ENCODE results near the gene ACVR1B. TPM values are rescaled to one million over a fixed set of nuclear protein-coding genes. Genes with fewer than 3 reads are reported as not detected.

ACVR1B gene
- polyA plus RNA-seq, 12 donors = 13.1 to 20.9 (median 16.2) TPM; not detected in 1

DNA sequence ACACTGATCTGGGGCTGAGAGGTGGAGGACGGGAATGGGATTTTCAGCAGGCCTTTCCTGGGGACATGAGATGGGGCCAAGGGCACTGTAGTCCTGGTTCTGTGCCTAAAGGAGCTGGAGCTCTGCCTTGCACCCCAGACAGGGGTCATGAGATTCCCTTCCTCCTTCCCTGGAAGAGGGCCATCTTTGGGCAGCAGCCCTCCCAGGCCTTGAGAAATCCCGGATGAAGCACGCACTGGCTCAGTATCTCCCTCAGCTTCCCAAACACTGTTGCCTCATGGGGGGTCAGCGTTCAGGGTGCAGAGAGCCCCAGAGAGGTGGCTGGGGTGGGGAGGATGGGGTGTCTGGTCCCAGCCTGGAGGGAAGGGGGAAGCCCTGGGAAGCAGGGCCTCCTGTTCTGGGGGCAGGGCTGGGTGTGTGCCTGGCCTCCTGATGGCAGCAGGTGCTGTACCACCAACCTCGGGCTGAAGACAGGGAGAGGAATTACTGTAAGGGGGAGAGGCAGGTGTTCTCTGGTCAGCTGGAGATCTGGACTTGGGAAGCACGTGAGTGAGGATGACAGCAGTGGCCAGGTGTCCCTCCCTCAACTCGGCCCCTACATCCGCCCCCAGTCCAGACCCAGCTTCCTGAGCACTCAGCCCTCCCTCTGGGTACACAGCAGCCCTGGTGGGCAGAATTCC lies 91.3 kb downstream of the ACVR1B start:
- DNase-seq = no peak

GRCh38 chr12:52043386-52044212 lies 92.1 kb downstream of the ACVR1B start:
- no peak for DNase-seq

- DNase-seq = peak; percentile 82
Measured at GRCh38 chr12:52044292-52044983, 92.9 kb downstream of the ACVR1B start.

DNA sequence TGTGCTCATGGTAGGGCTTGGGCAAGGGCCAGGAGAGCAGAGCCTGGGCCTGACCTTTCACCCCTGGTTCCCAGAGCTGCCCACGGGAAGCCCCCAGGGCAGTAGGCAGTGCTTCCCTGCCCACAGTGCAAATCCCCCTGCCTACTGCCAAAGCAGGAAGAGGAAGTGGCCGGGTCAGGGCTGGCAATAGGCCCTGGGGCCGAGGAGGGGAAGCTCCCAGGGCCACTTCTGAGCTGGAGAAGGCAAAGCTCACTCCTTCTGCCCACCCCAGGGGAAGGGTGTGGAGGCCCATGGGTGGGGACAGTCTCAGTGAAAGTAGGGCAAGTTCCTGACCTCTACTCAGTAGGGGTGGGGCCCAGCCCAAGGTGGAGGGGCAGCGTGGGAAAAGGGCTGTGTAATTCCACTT lies 94.3 kb downstream of the ACVR1B start:
- DNase-seq = no peak

Other genes starting within 250 kb of the ACVR1B start
- 1 to 10 TPM in 8 of 12 donors, under 1 TPM in 3, not detected in 1; 0.78 to 2.8 (median 1.2) TPM for gene FIGNL2, start 103.0 kb upstream of the ACVR1B start, polyA plus RNA-seq (ENCODE audit: insufficient read length in 12 of 12)
- gene ANKRD33, start 63.6 kb upstream of the ACVR1B start, polyA plus RNA-seq (ENCODE audit: insufficient read length in 12 of 12) = under 1 TPM in 6 of 12 donors, not detected in 6; 0.08 to 0.36 (median 0.20) TPM
- 10 to 100 TPM in 11 of 12 donors, not detected in 1; 39.3 to 55.1 (median 47.0) TPM for gene ACVRL1, start 44.2 kb upstream of the ACVR1B start, polyA plus RNA-seq (ENCODE audit: insufficient read length in 12 of 12)
- 10 to 100 TPM in 11 of 12 donors, not detected in 1; 11.9 to 22.5 (median 14.9) TPM for gene TAMALIN, start 55.2 kb downstream of the ACVR1B start, polyA plus RNA-seq (ENCODE audit: insufficient read length in 12 of 12)
- 100 to 1,000 TPM in 2 of 12 donors, 10 to 100 TPM in 9, not detected in 1; 17.2 to 132 (median 32.6) TPM for gene NR4A1, start 99.7 kb downstream of the ACVR1B start, polyA plus RNA-seq (ENCODE audit: insufficient read length in 12 of 12)
- gene ATG101, start 118.3 kb downstream of the ACVR1B start, polyA plus RNA-seq (ENCODE audit: insufficient read length in 12 of 12) = 10 to 100 TPM in 11 of 12 donors, not detected in 1; 16.1 to 32.0 (median 23.8) TPM
- under 1 TPM in 2 of 12 donors, not detected in 10; 0.19 to 0.44 TPM for gene SMIM41, start 128.0 kb downstream of the ACVR1B start, polyA plus RNA-seq (ENCODE audit: insufficient read length in 12 of 12)
- 10 to 100 TPM in 3 of 12 donors, 1 to 10 TPM in 8, not detected in 1; 4.0 to 13.2 (median 8.4) TPM for gene KRT80, start 240.3 kb downstream of the ACVR1B start, polyA plus RNA-seq (ENCODE audit: insufficient read length in 12 of 12)